Spleen (tissue), 7 donors: ENCODE results near the gene MYL2.
"Not testable (repeated sequence)": the region's sequence is repeated elsewhere in the genome, so short reads cannot be mapped to it uniquely, and the experiment has no call there.

Source experiments
- CTCF ChIP-seq, 11 experiments: fragments of 200-600 bp in 7 of 11; fragments of 450-650 bp in 4 of 11; sonication (generic) in 4 of 11; IDR thresholded peaks in 8 of 11; conservative IDR thresholded peaks in 3 of 11; 1 replicate in 7 of 11; 2 replicates in 4 of 11; pipeline versions ENCODE4 v1.4.0 to v1.8.0; 2016 to 2021; ENCODE audit warnings: antibody characterized with exemption in 11 of 11, inconsistent platforms in 4 of 11, mild to moderate bottlenecking in 1 of 11
- POLR2A ChIP-seq, 3 donors: fragments of 450-650 bp; IDR thresholded peaks; one replicate each; pipeline ENCODE4 v1.5.1; 2017; ENCODE audit warnings: antibody characterized with exemption in 3 of 3, mild to moderate bottlenecking in 1 of 3
- POLR2AphosphoS5 ChIP-seq, 3 donors: sonication (generic); formaldehyde crosslinking; IDR thresholded peaks; one replicate each; pipeline ENCODE4 v1.5.1; 2017; ENCODE audit warnings: antibody characterized with exemption in 3 of 3
- donor health status: DM: no; HTN: no; CAD: no; lungs with moderate emphysema.
- donor health status: DM: no; HTN: no; CAD: no.
- donor health status: DM: no; HTN: no; CAD: no.

- not testable (repeated sequence) for TF ChIP-seq POLR2A (IDR thresholded peaks at IDR 0.05); CTCF (IDR thresholded peaks at IDR 0.05 in 8 of 11, conservative IDR thresholded peaks at IDR 0.05 in 3 of 11); POLR2AphosphoS5 (IDR thresholded peaks at IDR 0.05)
These were observed 30.1 kb upstream of the MYL2 start for GRCh38 chr12:110950466-110950865.
